ENCODE results near the gene ELK4.

Gene ELK4

GRCh38 chr1:205570173-205570501 lies 61.7 kb downstream of the ELK4 start:
- no peak for TF ChIP-seq CTCF (IDR thresholded peaks at IDR 0.05)
- TF ChIP-seq ZFX (IDR thresholded peaks at IDR 0.05; ENCODE audit: borderline replicate concordance): no peak
- no peak overlapping the region for H3K27ac ChIP-seq

DNA sequence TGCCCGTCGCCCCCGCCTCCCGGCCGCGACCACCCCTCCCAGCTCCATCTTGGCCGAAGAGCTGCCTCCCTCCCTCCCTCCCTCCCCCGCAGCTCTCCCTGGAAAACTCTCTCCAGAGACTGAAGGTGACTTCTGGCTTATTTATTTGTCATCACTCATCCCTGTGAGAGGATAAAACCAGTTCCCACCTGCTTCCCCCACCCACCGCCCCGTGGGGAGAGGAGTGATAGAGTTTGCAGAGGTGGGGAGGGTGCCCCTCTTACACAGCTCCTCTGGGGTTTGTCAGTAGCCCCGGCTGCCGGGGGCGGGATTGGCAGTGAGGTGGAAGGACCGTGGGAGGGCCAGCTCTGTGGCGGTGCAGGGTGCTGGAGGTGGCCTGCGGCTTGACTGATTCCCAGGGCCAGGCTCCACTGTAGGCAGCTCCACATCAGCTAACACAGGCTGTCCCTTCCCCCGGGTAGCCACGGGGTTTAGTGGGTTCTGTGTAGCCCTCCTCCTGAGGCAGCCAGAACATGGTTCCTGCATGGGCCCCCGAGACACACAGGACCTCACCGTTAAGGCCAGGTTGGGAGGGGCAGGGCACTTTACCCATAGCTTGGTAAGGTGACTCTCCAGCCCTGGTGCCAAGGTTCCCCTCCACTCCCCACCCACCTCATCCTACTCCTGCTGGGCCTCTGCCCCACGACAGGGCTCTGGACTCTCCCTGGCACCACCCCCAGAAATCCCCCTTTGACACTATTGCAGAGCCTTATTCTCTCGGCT lies 62.2 kb downstream of the ELK4 start:
- H3K27ac ChIP-seq: no peak overlapping the region
- peak; percentile 21; the same call in 1 of the 2 replicates for TF ChIP-seq CTCF (IDR thresholded peaks at IDR 0.05)
- TF ChIP-seq ZFX (IDR thresholded peaks at IDR 0.05; ENCODE audit: borderline replicate concordance): no peak

- no peak overlapping the region for H3K27ac ChIP-seq
- TF ChIP-seq ZFX (IDR thresholded peaks at IDR 0.05; ENCODE audit: borderline replicate concordance) (no peak), CTCF (IDR thresholded peaks at IDR 0.05) (peak; percentile 49)
Measured at GRCh38 chr1:205568469-205569361, 63.1 kb downstream of the ELK4 start.

DNA sequence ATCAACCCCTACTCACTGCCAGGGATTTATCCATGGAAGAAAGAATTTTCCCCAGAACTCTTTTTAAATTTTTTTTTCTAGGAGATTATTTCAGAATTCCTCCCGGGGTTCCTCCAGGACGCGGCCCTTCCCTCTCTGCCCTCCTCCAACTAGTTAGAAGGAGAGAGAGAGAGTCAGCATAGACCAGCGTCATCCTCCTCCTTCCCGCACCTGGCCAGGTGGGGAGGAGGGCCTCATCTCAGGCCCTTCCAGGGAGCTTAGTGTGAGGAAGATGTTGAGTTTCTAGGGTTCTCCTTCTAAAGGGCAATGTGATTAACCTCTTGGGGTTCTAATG lies 63.7 kb downstream of the ELK4 start:
- TF ChIP-seq CTCF (IDR thresholded peaks at IDR 0.05): no peak
- no peak for TF ChIP-seq ZFX (IDR thresholded peaks at IDR 0.05; ENCODE audit: borderline replicate concordance)
- H3K27ac ChIP-seq: no peak overlapping the region

- H3K27ac ChIP-seq: no peak overlapping the region
- TF ChIP-seq ZFX (IDR thresholded peaks at IDR 0.05; ENCODE audit: borderline replicate concordance) (no peak), CTCF (IDR thresholded peaks at IDR 0.05) (no peak)
Measured at GRCh38 chr1:205567716-205568115, 64.1 kb downstream of the ELK4 start.

DNA sequence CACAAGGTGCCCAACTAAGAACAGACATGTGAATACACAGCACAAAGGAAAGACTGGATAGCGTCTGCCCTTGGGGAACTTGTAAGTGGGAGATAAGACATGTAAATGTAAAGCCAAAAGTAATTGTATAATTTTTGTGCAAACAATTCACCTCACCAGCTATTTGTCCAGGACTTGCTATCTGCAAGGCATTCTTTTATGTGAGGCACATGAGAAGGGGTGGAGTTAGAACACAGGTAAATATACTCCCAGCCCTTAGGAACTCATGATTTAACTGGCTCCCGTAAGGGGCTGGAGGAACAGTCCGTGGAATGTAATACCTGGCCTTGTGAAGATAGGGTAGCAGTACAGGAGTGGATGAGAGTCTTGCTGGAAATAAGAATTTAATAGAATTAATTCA lies 66.0 kb downstream of the ELK4 start:
- TF ChIP-seq CTCF (IDR thresholded peaks at IDR 0.05): no peak
- TF ChIP-seq ZFX (IDR thresholded peaks at IDR 0.05; ENCODE audit: borderline replicate concordance): no peak
- H3K27ac ChIP-seq: peak overlapping the region; percentile 91

DNA sequence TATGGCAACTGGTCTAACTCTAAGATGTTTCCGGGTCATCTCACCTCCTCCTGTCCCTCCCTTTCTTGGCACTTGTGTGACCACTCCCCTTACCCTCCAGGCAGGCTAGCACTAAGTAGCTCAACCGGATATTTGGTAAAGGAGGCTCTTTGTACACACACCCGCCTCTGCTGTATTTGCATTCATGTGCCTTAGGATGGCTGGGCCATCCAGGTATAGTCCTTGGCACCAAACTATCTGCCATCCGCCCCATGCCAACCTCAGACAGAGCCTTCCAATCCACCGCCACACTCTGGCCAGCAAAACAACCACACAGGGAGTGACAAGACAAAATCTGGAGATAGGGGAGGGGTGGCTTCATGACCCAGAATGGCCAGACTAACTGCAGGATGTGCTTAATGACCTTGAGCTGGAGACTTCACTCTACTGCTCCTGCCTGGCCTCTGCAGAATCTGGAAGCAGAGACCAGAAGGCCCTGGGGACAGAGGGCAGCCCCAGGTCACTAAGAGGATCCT lies 67.8 kb downstream of the ELK4 start:
- peak overlapping the region; percentile 91 for H3K27ac ChIP-seq

More for the DNA sequence above, 67.8 kb downstream of the ELK4 start:
- TF ChIP-seq ZFX (IDR thresholded peaks at IDR 0.05; ENCODE audit: borderline replicate concordance) (no peak), CTCF (IDR thresholded peaks at IDR 0.05) (0 out of 2 replicates have a peak, but pooled peaks have one; percentile 18)

Data from 22Rv1 (cell line).